Activated CD4-positive, alpha-beta memory T cell treated with anti-CD3 and anti-CD28 coated beads, Interleukin-2, amount 10 ng/mL, durations not matched to agents 7 days and 5 days (primary cell): ENCODE data around the gene SGF29. TPM values are rescaled to one million over a fixed set of nuclear protein-coding genes. Genes with fewer than 3 reads are reported as not detected.
"Not testable (repeated sequence)": the region's sequence is repeated elsewhere in the genome, so short reads cannot be mapped to it uniquely, and the experiment has no call there.

ENCODE experiments used
- CTCF ChIA-PET: fragments of 350-600 bp; sonication (Branson Sonifier 250); formaldehyde crosslinking; loops from one replicate; lab custom pipeline; 2021; ENCODE audit warnings: antibody characterized with exemption, inconsistent platforms; lab: Charles Lee
- POLR2A ChIA-PET: fragments of 350-600 bp; sonication (Branson Sonifier 250); formaldehyde crosslinking; loops from one replicate; lab custom pipeline; 2021; ENCODE audit warnings: antibody characterized with exemption; lab: Charles Lee
- DNase-seq: peaks from one replicate; pipeline ENCODE4 v3.0.0-alpha.2; 2020
- H3K27ac Mint-ChIP-seq: one replicate; pipeline ENCODE4 v1.8.0; 2021; ENCODE audit warnings: mild to moderate bottlenecking, mixed read lengths
- H3K27me3 Mint-ChIP-seq: one replicate; pipeline ENCODE4 v1.8.0; 2021; ENCODE audit warnings: mixed read lengths
- H3K36me3 Mint-ChIP-seq: one replicate; pipeline ENCODE4 v1.8.0; 2021; ENCODE audit warnings: low read depth, mixed read lengths
- H3K4me1 Mint-ChIP-seq: one replicate; pipeline ENCODE4 v1.8.0; 2021; ENCODE audit warnings: mixed read lengths
- H3K4me3 Mint-ChIP-seq: one replicate; pipeline ENCODE4 v1.8.0; 2021; ENCODE audit warnings: mild to moderate bottlenecking, mixed read lengths
- H3K9me3 Mint-ChIP-seq: one replicate; pipeline ENCODE4 v1.8.0; 2021; ENCODE audit warnings: mixed read lengths
- total RNA-seq, 2 experiments: library from RNA; stranded (reverse); gene quantifications; one replicate each; pipeline ENCODE4 v1.2.3, GENCODE V29; 2021

SGF29 gene
- total RNA-seq, 2 experiments from 2014 or later, result 25.8 to 28.0 TPM

GRCh38 chr16:28558456-28558855 lies 4.7 kb downstream of the SGF29 start:
- ChIA-PET CTCF (interaction anchor here (1.2 kb wide), 1 partner anchor 9 kb away, joined by 3 read pairs; no protein-coding TSS in a partner anchor), POLR2A (no interaction called here)
- no peak for DNase-seq
- H3K4me3 Mint-ChIP-seq, result no peak overlapping the region
- H3K27ac Mint-ChIP-seq, result no peak overlapping the region
- no peaks in the 10 kb centered on the region for H3K9me3 Mint-ChIP-seq
- peaks cover 26% of the 10 kb centered on the region for H3K36me3 Mint-ChIP-seq
- H3K4me1 Mint-ChIP-seq, result peaks cover 28% of the 10 kb centered on the region
- no peaks in the 10 kb centered on the region for H3K27me3 Mint-ChIP-seq

- H3K4me1 Mint-ChIP-seq, result peaks cover 13% of the 10 kb centered on the region
- CTCF ChIA-PET, result interaction anchor here (0.9 kb wide), 1 partner anchor 10 kb away, joined by 3 read pairs; no protein-coding TSS in a partner anchor
- no peak overlapping the region for H3K27ac Mint-ChIP-seq
- DNase-seq, result no peak
- H3K9me3 Mint-ChIP-seq, result peaks cover 6% of the 10 kb centered on the region
- POLR2A ChIA-PET, result no interaction called here
- H3K4me3 Mint-ChIP-seq, result no peak overlapping the region
- no peaks in the 10 kb centered on the region for H3K27me3 Mint-ChIP-seq
- peaks cover 40% of the 10 kb centered on the region for H3K36me3 Mint-ChIP-seq
These were observed 8.0 kb downstream of the SGF29 start for GRCh38 chr16:28561557-28562187.

GRCh38 chr16:28562199-28562598 lies 8.5 kb downstream of the SGF29 start:
- DNase-seq, result no peak
- Mint-ChIP-seq H3K4me1 (peaks cover 13% of the 10 kb centered on the region), H3K4me3 (no peak overlapping the region), H3K27ac (no peak overlapping the region), H3K9me3 (peaks cover 6% of the 10 kb centered on the region), H3K36me3 (peaks cover 40% of the 10 kb centered on the region), H3K27me3 (no peaks in the 10 kb centered on the region)
- ChIA-PET CTCF (no interaction called here), POLR2A (no interaction called here)

- H3K4me1 Mint-ChIP-seq, result peaks cover 13% of the 10 kb centered on the region
- H3K4me3 Mint-ChIP-seq, result no peak overlapping the region
- no peak for DNase-seq
- CTCF ChIA-PET, result interaction anchor here (1.4 kb wide), 1 partner anchor 9 kb away, joined by 4 read pairs; the partner anchor contains the start of gene SGF29
- no peak overlapping the region for H3K27ac Mint-ChIP-seq
- H3K27me3 Mint-ChIP-seq, result no peaks in the 10 kb centered on the region
- peaks cover 11% of the 10 kb centered on the region for H3K9me3 Mint-ChIP-seq
- H3K36me3 Mint-ChIP-seq, result peaks cover 41% of the 10 kb centered on the region
- POLR2A ChIA-PET, result no interaction called here
These were observed 9.5 kb downstream of the SGF29 start for GRCh38 chr16:28563218-28563617.

GRCh38 chr16:28566233-28566925 lies 12.7 kb downstream of the SGF29 start:
- H3K4me3 Mint-ChIP-seq, POLR2A ChIA-PET, H3K4me1 Mint-ChIP-seq, H3K27ac Mint-ChIP-seq, DNase-seq, H3K27me3 Mint-ChIP-seq: not testable (repeated sequence)
- CTCF ChIA-PET, result interaction anchor here (0.5 kb wide), 1 partner anchor 43 kb away, joined by 3 read pairs; the partner anchor contains the start of gene SULT1A1
- Mint-ChIP-seq H3K36me3 (peaks cover 26% of the 10 kb centered on the region), H3K9me3 (peaks cover 11% of the 10 kb centered on the region)

GRCh38 chr16:28567292-28567691 lies 13.6 kb downstream of the SGF29 start:
- Mint-ChIP-seq H3K9me3 (peaks cover 11% of the 10 kb centered on the region), H3K27me3 (no peaks in the 10 kb centered on the region), H3K4me3 (no peak overlapping the region), H3K27ac (no peak overlapping the region), H3K36me3 (peaks cover 22% of the 10 kb centered on the region), H3K4me1 (peaks cover 4% of the 10 kb centered on the region)
- ChIA-PET POLR2A (no interaction called here), CTCF (interaction anchor here (0.5 kb wide), 1 partner anchor 43 kb away, joined by 3 read pairs; the partner anchor contains the start of gene SULT1A1)
- no peak for DNase-seq

GRCh38 chr16:28569021-28569420 lies 15.3 kb downstream of the SGF29 start:
- Mint-ChIP-seq H3K36me3 (peaks cover 22% of the 10 kb centered on the region), H3K4me1 (no peaks in the 10 kb centered on the region), H3K27ac (no peak overlapping the region), H3K4me3 (no peak overlapping the region), H3K27me3 (no peaks in the 10 kb centered on the region), H3K9me3 (peaks cover 11% of the 10 kb centered on the region)
- ChIA-PET CTCF (no interaction called here), POLR2A (interaction anchor here (1.0 kb wide), 1 partner anchor 75 kb away, joined by 3 read pairs; no protein-coding TSS in a partner anchor)
- DNase-seq, result no peak

- no peak overlapping the region for H3K4me3 Mint-ChIP-seq
- peaks cover 11% of the 10 kb centered on the region for H3K9me3 Mint-ChIP-seq
- peaks cover 20% of the 10 kb centered on the region for H3K36me3 Mint-ChIP-seq
- H3K27ac Mint-ChIP-seq, result no peak overlapping the region
- no peaks in the 10 kb centered on the region for H3K27me3 Mint-ChIP-seq
- DNase-seq, result no peak
- no peaks in the 10 kb centered on the region for H3K4me1 Mint-ChIP-seq
- POLR2A ChIA-PET, result no interaction called here
- CTCF ChIA-PET, result no interaction called here
These were observed 16.4 kb downstream of the SGF29 start for GRCh38 chr16:28569968-28570752.

- H3K36me3 Mint-ChIP-seq, result no peaks in the 10 kb centered on the region
- DNase-seq, result no peak
- H3K4me1 Mint-ChIP-seq, result no peaks in the 10 kb centered on the region
- H3K27me3 Mint-ChIP-seq, result no peaks in the 10 kb centered on the region
- no peak overlapping the region for H3K27ac Mint-ChIP-seq
- H3K9me3 Mint-ChIP-seq, result no peaks in the 10 kb centered on the region
- CTCF ChIA-PET, result no interaction called here
- no peak overlapping the region for H3K4me3 Mint-ChIP-seq
- POLR2A ChIA-PET, result no interaction called here
These were observed 19.2 kb downstream of the SGF29 start for GRCh38 chr16:28572696-28573510.

- H3K4me1 Mint-ChIP-seq, result no peaks in the 10 kb centered on the region
- DNase-seq, result no peak
- CTCF ChIA-PET, result interaction anchor here (0.5 to 1.4 kb wide), 2 partner anchors 19 to 84 kb away, joined by 3 read pairs; no protein-coding TSS in a partner anchor
- H3K9me3 Mint-ChIP-seq, result no peaks in the 10 kb centered on the region
- no peaks in the 10 kb centered on the region for H3K27me3 Mint-ChIP-seq
- H3K36me3 Mint-ChIP-seq, result no peaks in the 10 kb centered on the region
- no peak overlapping the region for H3K4me3 Mint-ChIP-seq
- POLR2A ChIA-PET, result no interaction called here
- H3K27ac Mint-ChIP-seq, result no peak overlapping the region
These were observed 20.3 kb downstream of the SGF29 start for GRCh38 chr16:28573738-28574718.

GRCh38 chr16:28574925-28575324 lies 21.2 kb downstream of the SGF29 start:
- POLR2A ChIA-PET, result no interaction called here
- no peaks in the 10 kb centered on the region for H3K4me1 Mint-ChIP-seq
- no peak overlapping the region for H3K4me3 Mint-ChIP-seq
- CTCF ChIA-PET, result interaction anchor here (0.5 to 1.4 kb wide), 2 partner anchors 20 to 85 kb away, joined by 3 read pairs; no protein-coding TSS in a partner anchor
- H3K9me3 Mint-ChIP-seq, result no peaks in the 10 kb centered on the region
- H3K36me3 Mint-ChIP-seq, result no peaks in the 10 kb centered on the region
- no peaks in the 10 kb centered on the region for H3K27me3 Mint-ChIP-seq
- no peak for DNase-seq
- H3K27ac Mint-ChIP-seq, result no peak overlapping the region
